Choroid plexus epithelial cell (primary cell): ENCODE data around the gene ABHD10.

Source experiments
- DNase-seq: peaks from one replicate; pipeline ENCODE4 v3.0.0-alpha.2; 2010; ENCODE audit warnings: low read depth
- H3K4me3 ChIP-seq: 2 replicates; pipeline ENCODE4 v1.5.1; 2011; ENCODE audit warnings: low read depth, mild to moderate bottlenecking, control low read depth, low read length, moderate library complexity
- TF ChIP-seq, protein P1 (sequence below): conservative IDR thresholded peaks from 2 replicates; pipeline ENCODE4 v1.5.1; 2011; ENCODE audit warnings: low read depth, mild to moderate bottlenecking, control low read depth, inconsistent platforms, low read length, moderate library complexity

ABHD10 gene

DNA sequence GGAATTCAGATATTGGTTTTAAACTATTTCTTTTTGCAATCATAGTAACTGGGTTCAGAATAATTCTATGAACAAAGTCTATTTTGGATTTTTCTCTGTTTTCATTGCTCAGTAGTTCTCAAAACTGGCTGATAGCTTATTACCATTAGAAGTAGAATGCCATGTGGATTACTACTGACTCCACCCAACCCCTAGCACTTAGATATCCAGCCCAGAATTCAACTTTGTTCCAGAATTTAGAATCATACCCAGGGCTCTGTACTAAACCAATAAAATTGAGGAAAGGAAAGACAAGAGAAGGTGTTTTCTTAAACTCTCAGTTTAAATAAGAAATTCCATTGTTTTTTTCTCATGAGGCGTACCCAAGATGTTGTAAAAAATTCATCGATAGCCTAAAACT is 39.0 kb upstream of the ABHD10 start:
- TF ChIP-seq, protein P1, sequence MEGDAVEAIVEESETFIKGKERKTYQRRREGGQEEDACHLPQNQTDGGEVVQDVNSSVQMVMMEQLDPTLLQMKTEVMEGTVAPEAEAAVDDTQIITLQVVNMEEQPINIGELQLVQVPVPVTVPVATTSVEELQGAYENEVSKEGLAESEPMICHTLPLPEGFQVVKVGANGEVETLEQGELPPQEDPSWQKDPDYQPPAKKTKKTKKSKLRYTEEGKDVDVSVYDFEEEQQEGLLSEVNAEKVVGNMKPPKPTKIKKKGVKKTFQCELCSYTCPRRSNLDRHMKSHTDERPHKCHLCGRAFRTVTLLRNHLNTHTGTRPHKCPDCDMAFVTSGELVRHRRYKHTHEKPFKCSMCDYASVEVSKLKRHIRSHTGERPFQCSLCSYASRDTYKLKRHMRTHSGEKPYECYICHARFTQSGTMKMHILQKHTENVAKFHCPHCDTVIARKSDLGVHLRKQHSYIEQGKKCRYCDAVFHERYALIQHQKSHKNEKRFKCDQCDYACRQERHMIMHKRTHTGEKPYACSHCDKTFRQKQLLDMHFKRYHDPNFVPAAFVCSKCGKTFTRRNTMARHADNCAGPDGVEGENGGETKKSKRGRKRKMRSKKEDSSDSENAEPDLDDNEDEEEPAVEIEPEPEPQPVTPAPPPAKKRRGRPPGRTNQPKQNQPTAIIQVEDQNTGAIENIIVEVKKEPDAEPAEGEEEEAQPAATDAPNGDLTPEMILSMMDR, result no peak
- no peak for DNase-seq
- no peak overlapping the region for H3K4me3 ChIP-seq

GRCh38 chr3:111943533-111943932 is 35.3 kb upstream of the ABHD10 start:
- no peak overlapping the region for H3K4me3 ChIP-seq
- DNase-seq, result no peak
- TF ChIP-seq, protein P1, result no peak

DNA sequence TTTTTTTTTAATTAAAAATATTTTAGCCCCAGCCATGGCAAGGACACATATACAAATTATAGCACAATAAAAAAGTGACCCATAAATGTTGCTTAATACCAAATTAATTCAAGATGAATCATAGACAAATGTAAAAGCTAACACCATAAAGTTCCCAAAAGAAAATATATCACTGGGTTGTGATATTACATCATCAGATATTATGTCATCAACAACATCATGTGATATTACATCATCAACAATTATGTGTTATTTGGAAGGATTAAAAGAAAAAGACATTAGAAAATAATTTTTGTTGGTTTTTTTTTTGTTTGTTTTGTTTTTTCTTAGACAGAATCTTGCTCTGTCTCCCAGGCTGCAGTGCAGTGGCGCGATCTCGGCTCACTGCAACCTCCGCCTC is 34.5 kb upstream of the ABHD10 start:
- H3K4me3 ChIP-seq, result no peak overlapping the region
- TF ChIP-seq, protein P1, result no peak
- no peak for DNase-seq

DNA sequence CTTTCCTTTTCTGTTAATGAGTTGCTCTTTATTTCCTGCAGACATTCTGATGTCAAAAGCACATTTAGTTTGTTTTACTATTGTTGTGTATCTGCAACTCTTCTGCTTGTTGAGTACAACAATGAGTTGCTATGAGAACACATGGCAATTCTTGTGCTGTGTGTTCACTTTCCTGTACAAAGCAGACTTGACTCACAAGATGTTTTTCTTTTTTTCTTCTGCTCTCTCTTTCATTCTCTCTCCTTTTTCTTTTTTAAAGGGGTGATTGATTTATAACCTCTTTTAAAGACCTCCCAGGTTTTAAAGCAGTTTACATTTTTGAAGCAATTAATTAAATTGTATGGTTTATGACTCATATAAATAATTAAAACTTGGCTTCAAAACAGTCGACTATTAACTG is 31.6 kb upstream of the ABHD10 start:
- peak; percentile 73 for DNase-seq
- TF ChIP-seq, protein P1, result no peak
- no peak overlapping the region for H3K4me3 ChIP-seq

DNA sequence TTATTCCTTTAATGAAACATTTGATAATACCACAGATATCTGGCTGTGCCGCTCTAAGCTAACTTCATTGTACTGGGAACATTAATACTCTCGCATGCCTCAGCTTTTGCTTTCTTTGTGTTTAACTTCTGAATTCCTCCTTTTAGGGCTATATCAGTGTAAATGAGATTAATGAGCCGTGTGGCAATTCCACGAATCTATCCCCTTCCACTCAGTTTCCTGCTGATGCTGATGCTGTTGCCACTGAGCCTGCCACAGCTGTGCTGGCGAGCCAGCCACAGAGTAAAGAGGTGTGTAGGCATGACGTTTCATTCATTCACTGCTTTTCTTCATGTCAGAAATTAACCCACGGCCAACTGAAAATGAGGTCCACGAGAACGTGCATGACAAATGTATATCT is 30.0 kb upstream of the ABHD10 start:
- TF ChIP-seq, protein P1, result no peak
- H3K4me3 ChIP-seq, result no peak overlapping the region
- no peak for DNase-seq

GRCh38 chr3:111949712-111950111 is 29.1 kb upstream of the ABHD10 start:
- H3K4me3 ChIP-seq, result no peak overlapping the region
- TF ChIP-seq, protein P1, result no peak

DNA sequence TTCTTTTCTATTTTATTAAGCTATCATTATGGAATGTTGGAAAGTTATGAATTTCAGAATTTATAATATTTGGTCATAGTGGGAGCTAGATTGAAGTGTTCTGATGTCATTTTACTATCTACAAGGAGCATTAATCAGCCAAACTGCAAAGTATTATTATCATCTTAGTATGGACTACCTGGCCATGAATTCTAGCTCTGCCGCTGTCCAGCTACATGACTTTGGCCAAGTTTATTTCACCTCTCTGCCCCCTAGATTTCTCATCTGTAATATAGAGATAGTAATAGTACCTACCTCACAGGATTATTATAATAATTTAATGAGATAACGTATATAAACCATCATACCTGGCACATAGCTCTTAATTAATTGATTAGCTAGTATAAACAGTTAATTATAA is 27.8 kb upstream of the ABHD10 start:
- H3K4me3 ChIP-seq, result no peak overlapping the region
- TF ChIP-seq, protein P1, result no peak
- DNase-seq, result no peak

More at GRCh38 chr3:111949712-111950111, 29.1 kb upstream of the ABHD10 start:
- no peak for DNase-seq
